Measurements from ENCODE around the gene ZNF750. TPM values are rescaled to one million over a fixed set of nuclear protein-coding genes. Genes with fewer than 3 reads are reported as not detected.

The ZNF750 gene
- total RNA-seq, 5 donors from 2014 or later (not counting 1 experiment from before 2014, with no cell fraction given): not detected

- H3K27ac ChIP-seq (ENCODE audit: low read length): no peak overlapping the region
- no peaks in the 10 kb centered on the region for H3K27me3 ChIP-seq (replicated peaks in 1 of 2; ENCODE audit: control insufficient read depth in 2 of 2, extremely low read depth in 1 of 2, insufficient read depth in 2 of 2, low read length in 1 of 2)
- H3K4me3 Mint-ChIP-seq: no peak overlapping the region
- peaks cover 0 to 6% (median 6%) of the 10 kb centered on the region in 3 donors for H3K9me3 Mint-ChIP-seq
- peaks cover 0 to 4% of the 10 kb centered on the region in 2 experiments for H3K4me1 ChIP-seq (ENCODE audit: control insufficient read depth in 1 of 2, extremely low read depth in 1 of 2, insufficient read depth in 2 of 2, low read length in 2 of 2)
- ChIA-PET POLR2A (no interaction called here), CTCF (interaction anchor here in 1 of 2 donors (0.6 kb wide), 1 partner anchor 27 kb away, joined by 4 read pairs; no protein-coding TSS in a partner anchor)
- WGBS (ENCODE audit: insufficient coverage): 86% methylated on average over 8 of the region's 13 CpGs
- H3K9me3 ChIP-seq: no peaks in the 10 kb centered on the region
- no peak overlapping the region for H3K4me3 ChIP-seq (ENCODE audit: control insufficient read depth in 1 of 2, extremely low read depth in 1 of 2, low read length in 1 of 2)
- H3K27me3 Mint-ChIP-seq: no peaks in the 10 kb centered on the region
- no peak for DNase-seq
- H3K27ac Mint-ChIP-seq: peak overlapping the region in 1 of 2 donors; percentile 62
- H3K36me3 ChIP-seq (ENCODE audit: control insufficient read depth in 2 of 2, extremely low read depth in 1 of 2, insufficient read depth in 1 of 2, low read length in 1 of 2): peaks cover 15 to 32% of the 10 kb centered on the region in 2 donors
- H3K4me1 Mint-ChIP-seq: peaks cover 4 to 20% (median 7%) of the 10 kb centered on the region in 3 donors
- ATAC-seq (replicated peaks in 1 of 4): no peak
- peaks cover 63% of the 10 kb centered on the region for H3K36me3 Mint-ChIP-seq
These were observed 24.0 kb downstream of the ZNF750 start for GRCh38 chr17:82815790-82816305.

GRCh38 chr17:82815354-82815753 is 24.5 kb downstream of the ZNF750 start:
- no peak overlapping the region for H3K4me3 ChIP-seq (ENCODE audit: control insufficient read depth in 1 of 2, extremely low read depth in 1 of 2, low read length in 1 of 2)
- H3K9me3 ChIP-seq: no peaks in the 10 kb centered on the region
- no peaks in the 10 kb centered on the region for H3K27me3 ChIP-seq (replicated peaks in 1 of 2; ENCODE audit: control insufficient read depth in 2 of 2, extremely low read depth in 1 of 2, insufficient read depth in 2 of 2, low read length in 1 of 2)
- ChIA-PET CTCF (no interaction called here), POLR2A (no interaction called here)
- peaks cover 15 to 34% of the 10 kb centered on the region in 2 donors for H3K36me3 ChIP-seq (ENCODE audit: control insufficient read depth in 2 of 2, extremely low read depth in 1 of 2, insufficient read depth in 1 of 2, low read length in 1 of 2)
- no peak for ATAC-seq (replicated peaks in 1 of 4)
- no peak overlapping the region for H3K4me3 Mint-ChIP-seq
- H3K27ac ChIP-seq (ENCODE audit: low read length): no peak overlapping the region
- no peaks in the 10 kb centered on the region for H3K27me3 Mint-ChIP-seq
- WGBS (ENCODE audit: insufficient coverage): 81% methylated on average over 5 of the region's 5 CpGs
- H3K9me3 Mint-ChIP-seq: peaks cover 0 to 3% (median 3%) of the 10 kb centered on the region in 3 donors
- peaks cover 0 to 4% of the 10 kb centered on the region in 2 experiments for H3K4me1 ChIP-seq (ENCODE audit: control insufficient read depth in 1 of 2, extremely low read depth in 1 of 2, insufficient read depth in 2 of 2, low read length in 2 of 2)
- DNase-seq: no peak
- peaks cover 61% of the 10 kb centered on the region for H3K36me3 Mint-ChIP-seq
- peaks cover 4 to 18% (median 7%) of the 10 kb centered on the region in 3 donors for H3K4me1 Mint-ChIP-seq
- peak overlapping the region in 1 of 2 donors; percentile 62 for H3K27ac Mint-ChIP-seq

- H3K27ac ChIP-seq (ENCODE audit: low read length): no peak overlapping the region
- 97% methylated on average over 20 of the region's 20 CpGs for WGBS (ENCODE audit: insufficient coverage)
These were observed 25.0 kb downstream of the ZNF750 start for GRCh38 chr17:82814834-82815233.

GRCh38 chr17:82813299-82814051 is 26.3 kb downstream of the ZNF750 start:
- H3K27me3 ChIP-seq (replicated peaks in 1 of 2; ENCODE audit: control insufficient read depth in 2 of 2, extremely low read depth in 1 of 2, insufficient read depth in 2 of 2, low read length in 1 of 2): no peaks in the 10 kb centered on the region
- peaks cover 0 to 4% of the 10 kb centered on the region in 2 experiments for H3K4me1 ChIP-seq (ENCODE audit: control insufficient read depth in 1 of 2, extremely low read depth in 1 of 2, insufficient read depth in 2 of 2, low read length in 2 of 2)
- POLR2A ChIA-PET: no interaction called here
- CTCF ChIA-PET: no interaction called here
- H3K27me3 Mint-ChIP-seq: no peaks in the 10 kb centered on the region
- 90% methylated on average over 18 of the region's 23 CpGs for WGBS (ENCODE audit: insufficient coverage)
- DNase-seq: no peak
- H3K4me1 Mint-ChIP-seq: peaks cover 4 to 16% (median 7%) of the 10 kb centered on the region in 3 donors
- no peak overlapping the region for H3K4me3 ChIP-seq (ENCODE audit: control insufficient read depth in 1 of 2, extremely low read depth in 1 of 2, low read length in 1 of 2)
- ATAC-seq (replicated peaks in 1 of 4): no peak
- no peak overlapping the region for H3K4me3 Mint-ChIP-seq
- H3K27ac Mint-ChIP-seq: no peak overlapping the region
- H3K9me3 ChIP-seq: no peaks in the 10 kb centered on the region
- no peak overlapping the region for H3K27ac ChIP-seq (ENCODE audit: low read length)
- no peaks in the 10 kb centered on the region for H3K9me3 Mint-ChIP-seq
- peaks cover 20 to 36% of the 10 kb centered on the region in 2 donors for H3K36me3 ChIP-seq (ENCODE audit: control insufficient read depth in 2 of 2, extremely low read depth in 1 of 2, insufficient read depth in 1 of 2, low read length in 1 of 2)
- H3K36me3 Mint-ChIP-seq: peaks cover 50% of the 10 kb centered on the region

More at GRCh38 chr17:82814834-82815233, 25.0 kb downstream of the ZNF750 start:
- Mint-ChIP-seq H3K27me3 (no peaks in the 10 kb centered on the region), H3K9me3 (no peaks in the 10 kb centered on the region), H3K36me3 (peaks cover 59% of the 10 kb centered on the region), H3K4me3 (no peak overlapping the region), H3K4me1 (peaks cover 4 to 16% (median 7%) of the 10 kb centered on the region in 3 donors), H3K27ac (no peak overlapping the region)
- Histone ChIP-seq H3K36me3 (ENCODE audit: control insufficient read depth in 2 of 2, extremely low read depth in 1 of 2, insufficient read depth in 1 of 2, low read length in 1 of 2) (peaks cover 15 to 38% of the 10 kb centered on the region in 2 donors), H3K27me3 (replicated peaks in 1 of 2; ENCODE audit: control insufficient read depth in 2 of 2, extremely low read depth in 1 of 2, insufficient read depth in 2 of 2, low read length in 1 of 2) (no peaks in the 10 kb centered on the region), H3K4me1 (ENCODE audit: control insufficient read depth in 1 of 2, extremely low read depth in 1 of 2, insufficient read depth in 2 of 2, low read length in 2 of 2) (peaks cover 0 to 4% of the 10 kb centered on the region in 2 experiments), H3K9me3 (no peaks in the 10 kb centered on the region), H3K4me3 (ENCODE audit: control insufficient read depth in 1 of 2, extremely low read depth in 1 of 2, low read length in 1 of 2) (no peak overlapping the region)
- POLR2A ChIA-PET: no interaction called here
- ATAC-seq (replicated peaks in 1 of 4): no peak
- DNase-seq: no peak
- CTCF ChIA-PET: no interaction called here

- CTCF ChIA-PET: no interaction called here
- Mint-ChIP-seq H3K36me3 (peaks cover 45% of the 10 kb centered on the region), H3K27ac (no peak overlapping the region), H3K4me3 (no peak overlapping the region), H3K4me1 (peaks cover 4 to 14% (median 7%) of the 10 kb centered on the region in 3 donors), H3K27me3 (no peaks in the 10 kb centered on the region), H3K9me3 (no peaks in the 10 kb centered on the region)
- 100% methylated on average over 9 of the region's 17 CpGs for WGBS (ENCODE audit: insufficient coverage)
- Histone ChIP-seq H3K27ac (ENCODE audit: low read length) (no peak overlapping the region), H3K4me3 (ENCODE audit: control insufficient read depth in 1 of 2, extremely low read depth in 1 of 2, low read length in 1 of 2) (no peak overlapping the region), H3K27me3 (replicated peaks in 1 of 2; ENCODE audit: control insufficient read depth in 2 of 2, extremely low read depth in 1 of 2, insufficient read depth in 2 of 2, low read length in 1 of 2) (no peaks in the 10 kb centered on the region), H3K9me3 (no peaks in the 10 kb centered on the region), H3K4me1 (ENCODE audit: control insufficient read depth in 1 of 2, extremely low read depth in 1 of 2, insufficient read depth in 2 of 2, low read length in 2 of 2) (peaks cover 0 to 4% of the 10 kb centered on the region in 2 experiments), H3K36me3 (ENCODE audit: control insufficient read depth in 2 of 2, extremely low read depth in 1 of 2, insufficient read depth in 1 of 2, low read length in 1 of 2) (peaks cover 23 to 27% of the 10 kb centered on the region in 2 donors)
- DNase-seq (no peak), ATAC-seq (replicated peaks in 1 of 4) (no peak)
- POLR2A ChIA-PET: no interaction called here
These were observed 27.2 kb downstream of the ZNF750 start for GRCh38 chr17:82812601-82813000.

GRCh38 chr17:82812058-82812457 is 27.8 kb downstream of the ZNF750 start:
- Histone ChIP-seq H3K9me3 (no peaks in the 10 kb centered on the region), H3K4me1 (ENCODE audit: control insufficient read depth in 1 of 2, extremely low read depth in 1 of 2, insufficient read depth in 2 of 2, low read length in 2 of 2) (peaks cover 0 to 4% of the 10 kb centered on the region in 2 experiments), H3K27ac (ENCODE audit: low read length) (no peak overlapping the region), H3K36me3 (ENCODE audit: control insufficient read depth in 2 of 2, extremely low read depth in 1 of 2, insufficient read depth in 1 of 2, low read length in 1 of 2) (peaks cover 27 to 30% of the 10 kb centered on the region in 2 donors), H3K27me3 (replicated peaks in 1 of 2; ENCODE audit: control insufficient read depth in 2 of 2, extremely low read depth in 1 of 2, insufficient read depth in 2 of 2, low read length in 1 of 2) (no peaks in the 10 kb centered on the region), H3K4me3 (ENCODE audit: control insufficient read depth in 1 of 2, extremely low read depth in 1 of 2, low read length in 1 of 2) (no peak overlapping the region)
- peaks cover 46% of the 10 kb centered on the region for H3K36me3 Mint-ChIP-seq
- H3K27ac Mint-ChIP-seq: no peak overlapping the region
- ChIA-PET POLR2A (no interaction called here), CTCF (no interaction called here)
- H3K4me3 Mint-ChIP-seq: no peak overlapping the region
- no peaks in the 10 kb centered on the region for H3K9me3 Mint-ChIP-seq
- DNase-seq: no peak
- ATAC-seq (replicated peaks in 1 of 4): no peak
- peaks cover 4 to 14% (median 7%) of the 10 kb centered on the region in 3 donors for H3K4me1 Mint-ChIP-seq
- no peaks in the 10 kb centered on the region for H3K27me3 Mint-ChIP-seq
- WGBS (ENCODE audit: insufficient coverage): 82% methylated on average over 7 of the region's 15 CpGs

Data from T-cell (primary cell).